Kidney epithelial cell (primary cell): ENCODE results near the gene NEU1. TPM values are rescaled to one million over a fixed set of nuclear protein-coding genes. Genes with fewer than 3 reads are reported as not detected.
"Not testable (repeated sequence)": the region's sequence is repeated elsewhere in the genome, so short reads cannot be mapped to it uniquely, and the experiment has no call there.

ENCODE experiments used
- DNase-seq: peaks from one replicate; pipeline ENCODE4 v3.0.0-alpha.2; 2010; ENCODE audit warnings: low read depth
- H3K27me3 ChIP-seq: 2 replicates; pipeline ENCODE4 v1.6.0; 2011; ENCODE audit warnings: low read length; ENCODE audit not compliant: control insufficient read depth, insufficient read depth
- H3K36me3 ChIP-seq: 2 replicates; pipeline ENCODE4 v1.5.1; 2011; ENCODE audit warnings: low read length; ENCODE audit not compliant: control insufficient read depth, insufficient read depth
- H3K4me3 ChIP-seq: 2 replicates; pipeline ENCODE4 v1.5.1; 2011; ENCODE audit warnings: low read depth, mild to moderate bottlenecking, control low read depth, low read length
- CTCF ChIP-seq: IDR thresholded peaks from 2 replicates; pipeline ENCODE4 v1.5.1; 2011; ENCODE audit warnings: mild to moderate bottlenecking, moderate library complexity, low read length, control low read depth, inconsistent platforms; ENCODE audit not compliant: insufficient read depth, poor library complexity, severe bottlenecking
- total RNA-seq: library from RNA; depleted of rRNA; stranded (reverse); fragments of >200 nt; gene quantifications from 2 replicates; pipeline ENCODE4 v1.2.3, GENCODE V29; 2015

The NEU1 gene
- total RNA-seq, 1 donor from 2014 or later = 152 TPM

DNA sequence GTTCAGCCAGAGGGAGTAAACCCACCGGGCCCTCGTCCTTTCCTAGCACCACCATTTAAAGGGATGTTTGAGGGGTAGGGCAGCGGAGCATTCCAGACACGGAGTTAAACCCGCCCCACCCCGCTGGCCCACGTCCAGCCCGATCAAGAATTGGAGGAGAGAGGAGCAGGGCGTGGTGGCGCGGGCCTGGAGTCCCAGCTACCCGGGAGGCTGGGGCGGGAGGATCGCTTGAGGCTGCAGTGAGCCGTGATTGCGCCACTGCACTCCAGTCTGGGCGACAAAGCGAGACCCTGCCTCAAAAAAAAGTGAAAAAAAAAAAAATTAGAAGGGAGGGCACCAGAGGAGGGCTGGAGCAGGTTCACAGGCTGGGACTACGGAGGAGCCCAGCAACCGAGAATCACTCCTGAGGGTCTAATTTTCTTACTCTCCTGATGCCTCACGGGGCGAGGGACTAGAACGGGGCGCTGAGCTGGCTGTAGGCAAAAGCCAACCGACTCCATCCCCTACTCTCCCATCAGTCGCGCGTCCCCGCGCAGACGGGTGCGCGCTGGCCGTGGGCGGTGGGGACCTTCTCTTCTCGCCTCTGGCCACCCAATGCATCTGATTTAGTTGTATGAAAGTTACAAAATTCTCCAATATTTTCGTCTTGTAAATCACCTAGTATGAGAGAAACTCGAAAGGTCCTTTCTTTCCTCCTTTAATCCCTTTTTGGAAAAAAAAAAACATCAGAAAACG lies 41.2 kb downstream of the NEU1 start:
- Histone ChIP-seq H3K36me3 (no peaks in the 10 kb centered on the region), H3K27me3 (no peaks in the 10 kb centered on the region), H3K4me3 (peak overlapping the region; percentile 31)
- TF ChIP-seq CTCF = no peak
- DNase-seq = no peak

DNA sequence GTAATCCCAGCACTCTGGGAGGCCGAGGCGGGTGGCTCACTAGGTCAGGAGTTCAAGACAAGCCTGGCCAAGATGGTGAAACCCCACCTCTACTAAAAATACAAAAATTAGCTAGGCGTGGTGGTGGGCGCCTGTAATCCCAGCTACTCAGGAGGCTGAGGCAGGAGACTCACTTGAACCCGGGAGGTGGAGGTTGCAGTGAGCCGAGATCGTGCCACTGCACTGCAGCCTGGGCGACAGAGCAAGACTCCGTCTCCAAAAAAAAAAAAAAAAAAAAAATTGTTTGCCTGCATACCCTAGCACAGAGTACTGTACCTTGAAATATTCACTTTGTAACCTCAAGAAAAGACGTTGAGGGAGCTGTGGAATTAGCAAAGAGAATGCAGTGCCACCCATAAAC lies 42.2 kb downstream of the NEU1 start:
- not testable (repeated sequence) for H3K4me3 ChIP-seq, H3K27me3 ChIP-seq, DNase-seq, H3K36me3 ChIP-seq

- no peaks in the 10 kb centered on the region for H3K36me3 ChIP-seq
- DNase-seq = no peak
- no peak overlapping the region for H3K4me3 ChIP-seq
- no peaks in the 10 kb centered on the region for H3K27me3 ChIP-seq
- TF ChIP-seq CTCF = no peak
These were observed 42.7 kb downstream of the NEU1 start for GRCh38 chr6:31819871-31820299.

- not testable (repeated sequence) for H3K36me3 ChIP-seq, H3K4me3 ChIP-seq, DNase-seq, H3K27me3 ChIP-seq
These were observed 44.6 kb downstream of the NEU1 start for GRCh38 chr6:31817929-31818511.

GRCh38 chr6:31817133-31817928 lies 45.3 kb downstream of the NEU1 start:
- H3K4me3 ChIP-seq = peak overlapping the region; percentile 37
- H3K36me3 ChIP-seq, H3K27me3 ChIP-seq, DNase-seq: not testable (repeated sequence)

DNA sequence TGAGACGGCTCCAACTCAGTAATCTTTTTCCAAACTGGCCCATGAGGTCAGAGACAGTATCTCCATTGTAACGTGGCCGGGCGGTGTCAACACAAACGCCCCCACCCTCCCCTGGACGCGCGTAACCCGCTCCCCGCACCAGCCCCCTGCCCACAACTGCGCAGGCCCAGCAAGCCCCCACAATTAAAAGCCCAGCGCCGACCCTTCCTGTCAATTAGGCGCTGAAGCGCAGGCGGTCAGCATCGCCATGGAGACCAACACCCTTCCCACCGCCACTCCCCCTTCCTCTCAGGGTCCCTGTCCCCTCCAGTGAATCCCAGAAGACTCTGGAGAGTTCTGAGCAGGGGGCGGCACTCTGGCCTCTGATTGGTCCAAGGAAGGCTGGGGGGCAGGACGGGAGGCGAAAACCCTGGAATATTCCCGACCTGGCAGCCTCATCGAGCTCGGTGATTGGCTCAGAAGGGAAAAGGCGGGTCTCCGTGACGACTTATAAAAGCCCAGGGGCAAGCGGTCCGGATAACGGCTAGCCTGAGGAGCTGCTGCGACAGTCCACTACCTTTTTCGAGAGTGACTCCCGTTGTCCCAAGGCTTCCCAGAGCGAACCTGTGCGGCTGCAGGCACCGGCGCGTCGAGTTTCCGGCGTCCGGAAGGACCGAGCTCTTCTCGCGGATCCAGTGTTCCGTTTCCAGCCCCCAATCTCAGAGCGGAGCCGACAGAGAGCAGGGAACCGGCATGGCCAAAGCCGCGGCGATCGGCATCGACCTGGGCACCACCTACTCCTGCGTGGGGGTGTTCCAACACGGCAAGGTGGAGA lies 47.4 kb downstream of the NEU1 start, which contains the start of the genes HSPA1A and HSPA1L:
TSS of gene HSPA1A (plus strand) at position 519 of the 814 bp plus-strand sequence. CDS start at position 733, 214 bp downstream.
TSS of gene HSPA1L (minus strand) at position 259 of the 814 bp plus-strand sequence. CDS start 3,311 bp downstream, outside the sequence.
- TF ChIP-seq CTCF = no peak
- DNase-seq = no peak
- no peaks in the 10 kb centered on the region for H3K36me3 ChIP-seq
- H3K27me3 ChIP-seq = no peaks in the 10 kb centered on the region
- peak within 1 kb of the TSS; percentile 48 for H3K4me3 ChIP-seq
